Peyer's patch (tissue), 4 donors: ENCODE data around the gene FERD3L.

Experiments
- CTCF ChIP-seq, 6 experiments: fragments of 450-650 bp in 4 of 6; fragments of 200-600 bp in 2 of 6; sonication (generic) in 1 of 6; IDR thresholded peaks; one replicate each; pipeline ENCODE4 v1.5.1; 2017 to 2019; ENCODE audit warnings: antibody characterized with exemption in 6 of 6, mild to moderate bottlenecking in 3 of 6, moderate library complexity in 1 of 6
- POLR2A ChIP-seq, 2 donors: fragments of 450-650 bp; IDR thresholded peaks; one replicate each; pipeline ENCODE4 v1.5.1; 2017; ENCODE audit warnings: antibody characterized with exemption in 2 of 2, mild to moderate bottlenecking in 2 of 2, moderate library complexity in 2 of 2

- TF ChIP-seq CTCF (IDR thresholded peaks at IDR 0.05): no peak
- TF ChIP-seq POLR2A (IDR thresholded peaks at IDR 0.05): no peak
Measured at GRCh38 chr7:19110026-19110730, 35.0 kb downstream of the FERD3L start.
